SK-N-SH (cell line): Measurements from ENCODE around the gene ENTHD1. TPM values are rescaled to one million over a fixed set of nuclear protein-coding genes. Genes with fewer than 3 reads are reported as not detected.

Experiments used
- CTCF ChIA-PET: fragments of 300-600, 350-600 bp; formaldehyde crosslinking; extraction: SDS; loops from one replicate; lab custom pipeline; 2021; lab: Yijun Ruan, JAX
- POLR2A ChIA-PET: fragments of 350-600 bp; sonication (Branson Sonifier 250); formaldehyde crosslinking; extraction: SDS; loops from one replicate; lab custom pipeline; 2020; ENCODE audit warnings: antibody characterized with exemption, inconsistent platforms; lab: Yijun Ruan, JAX
- DNase-seq: peaks from one replicate; pipeline ENCODE4 v3.0.0; 2012
- H2AFZ ChIP-seq: fragments of 200-600 bp; sonication (generic); 2 replicates; pipeline ENCODE4 v1.8.1; 2016; ENCODE audit warnings: antibody characterized with exemption, mild to moderate bottlenecking, low read depth
- H3F3A ChIP-seq: fragments of 200-600 bp; sonication (generic); replicated peaks from 2 replicates; pipeline ENCODE3; 2016; ENCODE audit warnings: antibody characterized with exemption, mild to moderate bottlenecking; ENCODE audit not compliant: insufficient read depth
- H3K27ac ChIP-seq, 2 experiments: fragments of 200-500 bp in 1 of 2; fragments of 200-600 bp in 1 of 2; sonication (Bioruptor generic) in 1 of 2; sonication (generic), shearing (Covaris generic) in 1 of 2; 2 replicates each; pipeline versions ENCODE4 v1.5.1 to v1.6.1; 2014 to 2016; ENCODE audit warnings: low read depth in 2 of 2, inconsistent platforms in 1 of 2, low read length in 1 of 2, mild to moderate bottlenecking in 1 of 2, mixed read lengths in 1 of 2
- H3K27me3 ChIP-seq: fragments of 200-600 bp; sonication (generic), shearing (Covaris generic); 2 replicates; pipeline ENCODE4 v1.6.1; 2016; ENCODE audit warnings: mixed run types; ENCODE audit not compliant: insufficient read depth
- H3K36me3 ChIP-seq, 2 experiments: fragments of 200-500 bp in 1 of 2; fragments of 200-600 bp in 1 of 2; sonication (Bioruptor generic) in 1 of 2; sonication (generic) in 1 of 2; replicated peaks in 1 of 2; 2 replicates each; pipeline versions ENCODE3 to v1.5.1; 2014 to 2016; ENCODE audit warnings: low read length in 1 of 2, mild to moderate bottlenecking in 1 of 2; ENCODE audit not compliant: insufficient read depth in 2 of 2, control insufficient read depth in 1 of 2
- H3K4me1 ChIP-seq, 2 experiments: fragments of 200-500 bp in 1 of 2; fragments of 200-600 bp in 1 of 2; sonication (Bioruptor generic) in 1 of 2; sonication (generic), shearing (Covaris generic) in 1 of 2; 2 replicates each; pipeline versions ENCODE4 v1.5.1 to v1.6.1; 2014 to 2016; ENCODE audit warnings: low read depth in 1 of 2, low read length in 1 of 2, mixed run types in 1 of 2; ENCODE audit not compliant: insufficient read depth in 2 of 2, control insufficient read depth in 1 of 2
- H3K4me2 ChIP-seq: fragments of 200-600 bp; sonication (generic), shearing (Covaris generic); 2 replicates; pipeline ENCODE4 v1.6.1; 2017; ENCODE audit warnings: mixed run types
- H3K4me3 ChIP-seq, 2 experiments: fragments of 200-500 bp in 1 of 2; fragments of 200-600 bp in 1 of 2; sonication (Bioruptor generic) in 1 of 2; sonication (generic), shearing (Covaris generic) in 1 of 2; 2 replicates each; pipeline versions ENCODE4 v1.5.1 to v1.8.1; 2014 to 2016; ENCODE audit warnings: low read depth in 2 of 2, inconsistent platforms in 1 of 2, low read length in 1 of 2, mild to moderate bottlenecking in 1 of 2, mixed read lengths in 1 of 2, moderate library complexity in 1 of 2
- H3K79me2 ChIP-seq: fragments of 200-600 bp; sonication (generic); 2 replicates; pipeline ENCODE4 v1.8.1; 2017; ENCODE audit warnings: mild to moderate bottlenecking; ENCODE audit not compliant: insufficient read depth
- H3K9ac ChIP-seq: fragments of 200-600 bp; sonication (generic); 2 replicates; pipeline ENCODE4 v1.6.1; 2017; ENCODE audit warnings: mixed run types
- H3K9me2 ChIP-seq: fragments of 200-600 bp; sonication (generic); 2 replicates; pipeline ENCODE4 v1.6.1; 2017; ENCODE audit warnings: mixed run types
- H3K9me3 ChIP-seq: fragments of 200-600 bp; sonication (generic); 2 replicates; pipeline ENCODE4 v1.6.1; 2017; ENCODE audit warnings: mixed run types, mild to moderate bottlenecking, moderate library complexity
- H4K20me1 ChIP-seq: fragments of 200-600 bp; sonication (generic); 2 replicates; pipeline ENCODE4 v1.6.1; 2017; ENCODE audit warnings: mild to moderate bottlenecking, mixed run types; ENCODE audit not compliant: insufficient read depth
- EP300 ChIP-seq, 2 experiments: IDR thresholded peaks; 2 replicates each; pipeline versions ENCODE4 v1.4.0 to v1.6.1; 2012; ENCODE audit warnings: borderline replicate concordance in 1 of 2, low read depth in 1 of 2, low read length in 1 of 2
- MEF2A ChIP-seq: IDR thresholded peaks from 2 replicates; pipeline ENCODE4 v1.4.0; 2012; ENCODE audit warnings: low read depth, borderline replicate concordance
- TAF1 ChIP-seq: IDR thresholded peaks from 2 replicates; pipeline ENCODE4 v1.6.1; 2012; ENCODE audit warnings: low read depth, mild to moderate bottlenecking, low read length, moderate library complexity, borderline replicate concordance
- TCF12 ChIP-seq: IDR thresholded peaks from 2 replicates; pipeline ENCODE4 v1.4.0; 2012
- WGBS: methylation state at CpG from one replicate; pipeline ENCODE4 v1.1.6; 2017; ENCODE audit warnings: low lambda C conversion rate; 5-methylcytosine and 5-hydroxymethylcytosine counted together
- polyA plus RNA-seq, 3 experiments: library from polyadenylated mRNA; depleted of rRNA; stranded (reverse); fragments of >200 nt; gene quantifications; 2 replicates each; pipeline ENCODE4 v1.2.3, GENCODE V29; 2012
- TF ChIP-seq, protein P1 (sequence below): IDR thresholded peaks from 2 replicates; pipeline ENCODE4; 2012
- TF ChIP-seq, protein P2 (sequence below): IDR thresholded peaks from 2 replicates; pipeline ENCODE4 v1.4.0; 2012; ENCODE audit warnings: low read depth, borderline replicate concordance
- TF ChIP-seq, protein P3 (sequence below): IDR thresholded peaks from 2 replicates; pipeline ENCODE4 v1.4.0; 2012; ENCODE audit warnings: low read depth, borderline replicate concordance
- TF ChIP-seq, protein P4 (sequence below): IDR thresholded peaks from 2 replicates; pipeline ENCODE4 v1.4.0; 2012; ENCODE audit warnings: low read depth
- TF ChIP-seq, protein P5 (sequence below): fragments of 150-350 bp; IDR thresholded peaks from 2 replicates; pipeline ENCODE4 v1.6.1; 2016; ENCODE audit warnings: mild to moderate bottlenecking, low read depth, low read length

ENTHD1 gene
- polyA plus RNA-seq, 1 of the 3 experiments (the other 2 are of a cell fraction) = not detected

DNA sequence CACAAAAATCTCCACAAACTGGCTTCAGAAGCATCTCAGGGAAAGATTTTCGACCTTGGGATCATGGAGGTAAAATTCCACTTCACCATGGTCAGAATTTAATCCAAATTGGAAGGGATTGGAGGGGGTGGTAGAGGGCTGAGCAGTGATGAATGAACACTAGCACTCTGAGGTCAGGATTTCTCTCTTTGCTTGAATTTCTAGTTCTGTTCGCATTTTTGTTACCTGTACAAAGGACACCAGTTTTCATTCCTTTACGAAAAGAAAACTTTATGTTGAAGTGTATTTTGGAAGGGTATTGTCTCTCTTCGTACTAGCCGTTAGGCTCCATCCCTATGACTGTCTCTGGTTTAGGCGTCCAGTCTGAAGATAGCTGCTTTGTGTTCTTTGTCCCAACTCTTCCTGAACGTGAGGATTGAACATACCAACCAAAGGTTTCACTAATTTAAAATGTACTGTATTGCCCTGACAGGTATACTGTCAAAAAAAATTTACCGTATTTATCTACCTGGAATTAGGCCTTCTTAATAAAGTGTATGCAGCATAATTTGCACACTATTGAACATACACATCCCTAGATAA, 8.1 kb upstream of the ENTHD1 start (continued):
- TF ChIP-seq, protein P1, sequence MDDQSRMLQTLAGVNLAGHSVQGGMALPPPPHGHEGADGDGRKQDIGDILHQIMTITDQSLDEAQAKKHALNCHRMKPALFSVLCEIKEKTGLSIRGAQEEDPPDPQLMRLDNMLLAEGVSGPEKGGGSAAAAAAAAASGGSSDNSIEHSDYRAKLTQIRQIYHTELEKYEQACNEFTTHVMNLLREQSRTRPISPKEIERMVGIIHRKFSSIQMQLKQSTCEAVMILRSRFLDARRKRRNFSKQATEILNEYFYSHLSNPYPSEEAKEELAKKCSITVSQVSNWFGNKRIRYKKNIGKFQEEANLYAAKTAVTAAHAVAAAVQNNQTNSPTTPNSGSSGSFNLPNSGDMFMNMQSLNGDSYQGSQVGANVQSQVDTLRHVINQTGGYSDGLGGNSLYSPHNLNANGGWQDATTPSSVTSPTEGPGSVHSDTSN = no peak
- TF ChIP-seq, protein P2, sequence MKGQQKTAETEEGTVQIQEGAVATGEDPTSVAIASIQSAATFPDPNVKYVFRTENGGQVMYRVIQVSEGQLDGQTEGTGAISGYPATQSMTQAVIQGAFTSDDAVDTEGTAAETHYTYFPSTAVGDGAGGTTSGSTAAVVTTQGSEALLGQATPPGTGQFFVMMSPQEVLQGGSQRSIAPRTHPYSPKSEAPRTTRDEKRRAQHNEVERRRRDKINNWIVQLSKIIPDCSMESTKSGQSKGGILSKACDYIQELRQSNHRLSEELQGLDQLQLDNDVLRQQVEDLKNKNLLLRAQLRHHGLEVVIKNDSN = no peak
- TF ChIP-seq, protein P3, sequence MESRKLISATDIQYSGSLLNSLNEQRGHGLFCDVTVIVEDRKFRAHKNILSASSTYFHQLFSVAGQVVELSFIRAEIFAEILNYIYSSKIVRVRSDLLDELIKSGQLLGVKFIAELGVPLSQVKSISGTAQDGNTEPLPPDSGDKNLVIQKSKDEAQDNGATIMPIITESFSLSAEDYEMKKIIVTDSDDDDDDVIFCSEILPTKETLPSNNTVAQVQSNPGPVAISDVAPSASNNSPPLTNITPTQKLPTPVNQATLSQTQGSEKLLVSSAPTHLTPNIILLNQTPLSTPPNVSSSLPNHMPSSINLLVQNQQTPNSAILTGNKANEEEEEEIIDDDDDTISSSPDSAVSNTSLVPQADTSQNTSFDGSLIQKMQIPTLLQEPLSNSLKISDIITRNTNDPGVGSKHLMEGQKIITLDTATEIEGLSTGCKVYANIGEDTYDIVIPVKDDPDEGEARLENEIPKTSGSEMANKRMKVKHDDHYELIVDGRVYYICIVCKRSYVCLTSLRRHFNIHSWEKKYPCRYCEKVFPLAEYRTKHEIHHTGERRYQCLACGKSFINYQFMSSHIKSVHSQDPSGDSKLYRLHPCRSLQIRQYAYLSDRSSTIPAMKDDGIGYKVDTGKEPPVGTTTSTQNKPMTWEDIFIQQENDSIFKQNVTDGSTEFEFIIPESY = no peak
- no peak for TF ChIP-seq TCF12
- TF ChIP-seq, protein P4, sequence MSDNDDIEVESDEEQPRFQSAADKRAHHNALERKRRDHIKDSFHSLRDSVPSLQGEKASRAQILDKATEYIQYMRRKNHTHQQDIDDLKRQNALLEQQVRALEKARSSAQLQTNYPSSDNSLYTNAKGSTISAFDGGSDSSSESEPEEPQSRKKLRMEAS = no peak
- no peak for TF ChIP-seq EP300 (IDR thresholded peaks at IDR 0.05; ENCODE audit: borderline replicate concordance in 1 of 2, low read depth in 1 of 2, low read length in 1 of 2)
- TF ChIP-seq MEF2A = no peak

DNA sequence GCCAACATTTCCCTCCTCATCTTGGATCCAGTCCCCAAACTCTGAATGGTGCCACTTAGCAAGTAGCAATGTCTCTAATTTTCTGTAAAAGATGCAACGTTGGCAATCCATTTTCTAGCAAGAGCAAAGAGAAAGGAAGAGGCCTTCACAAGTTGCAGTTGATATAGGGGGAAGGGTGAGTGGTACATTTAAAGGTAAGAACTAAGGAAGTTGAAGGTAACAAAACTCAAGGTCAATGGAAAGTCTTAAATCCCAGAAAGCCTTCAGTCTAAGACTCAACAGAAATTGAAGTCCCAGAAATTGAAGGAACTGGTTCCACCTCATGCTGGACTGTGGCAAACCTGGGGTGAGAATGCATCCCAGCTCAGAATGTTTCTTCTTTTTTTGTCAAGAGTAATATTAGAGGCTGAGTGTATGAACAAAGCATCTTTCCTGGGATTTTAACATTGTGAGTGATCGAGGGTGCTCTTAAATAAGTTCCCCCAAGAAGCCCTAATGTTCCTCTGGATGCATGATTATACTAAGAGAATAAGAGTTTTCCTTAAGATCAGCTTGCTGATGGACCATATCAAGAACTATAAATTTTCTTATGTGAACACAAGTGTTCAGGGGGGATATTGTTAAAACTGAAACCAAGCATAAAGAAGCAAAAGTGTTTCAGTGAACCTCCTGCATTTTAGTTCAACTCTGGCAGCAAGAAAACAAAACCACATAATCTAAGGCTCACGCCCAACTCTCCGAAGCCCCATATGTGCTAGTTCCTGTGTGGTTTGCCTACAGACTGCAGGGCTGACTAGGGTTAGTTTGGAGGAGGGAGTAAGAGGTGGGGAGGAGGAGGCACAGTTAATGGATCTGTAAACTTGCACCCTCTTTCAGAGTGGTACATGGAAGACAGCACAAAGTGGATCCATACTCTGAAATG, 7.0 kb upstream of the ENTHD1 start, which contains the start of gene GRAP2:
Gene GRAP2, plus strand, starts transcription at position 779 of the 922 bp plus-strand sequence. CDS start 46,023 bp downstream, outside the sequence.
- 48% methylated on average over 4 of the region's 4 CpGs for WGBS
- Histone ChIP-seq H3K79me2 (no peaks in the 10 kb centered on the region), H3K9me2 (no peaks in the 10 kb centered on the region), H3K9ac (no peak within 1 kb of the TSS), H3K36me3 (no peaks in the 10 kb centered on the region), H3F3A (no peaks in the 10 kb centered on the region), H3K27me3 (no peaks in the 10 kb centered on the region), H3K9me3 (no peaks in the 10 kb centered on the region), H4K20me1 (no peaks in the 10 kb centered on the region), H3K4me2 (no peak within 1 kb of the TSS), H3K27ac (no peak within 1 kb of the TSS), H2AFZ (no peak within 1 kb of the TSS), H3K4me1 (no peaks in the 10 kb centered on the region), H3K4me3 (no peak within 1 kb of the TSS)
- TF ChIP-seq, protein P5, sequence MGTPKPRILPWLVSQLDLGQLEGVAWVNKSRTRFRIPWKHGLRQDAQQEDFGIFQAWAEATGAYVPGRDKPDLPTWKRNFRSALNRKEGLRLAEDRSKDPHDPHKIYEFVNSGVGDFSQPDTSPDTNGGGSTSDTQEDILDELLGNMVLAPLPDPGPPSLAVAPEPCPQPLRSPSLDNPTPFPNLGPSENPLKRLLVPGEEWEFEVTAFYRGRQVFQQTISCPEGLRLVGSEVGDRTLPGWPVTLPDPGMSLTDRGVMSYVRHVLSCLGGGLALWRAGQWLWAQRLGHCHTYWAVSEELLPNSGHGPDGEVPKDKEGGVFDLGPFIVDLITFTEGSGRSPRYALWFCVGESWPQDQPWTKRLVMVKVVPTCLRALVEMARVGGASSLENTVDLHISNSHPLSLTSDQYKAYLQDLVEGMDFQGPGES = no peak
- TF ChIP-seq TAF1 = no peak
- no peak for DNase-seq
- POLR2A ChIA-PET = no interaction called here
- CTCF ChIA-PET = no interaction called here
